Lower leg skin (tissue), 3 donors: ENCODE results near the gene GADD45G.

Source experiments
- CTCF ChIP-seq, 3 donors: fragments of 450-650 bp; IDR thresholded peaks; one replicate each; pipeline ENCODE4 v1.5.1; 2016; ENCODE audit warnings: antibody characterized with exemption in 3 of 3, mild to moderate bottlenecking in 3 of 3, moderate library complexity in 2 of 3
- POLR2A ChIP-seq, 2 donors: fragments of 450-650 bp; IDR thresholded peaks; one replicate each; pipeline ENCODE4 v1.6.1; 2016 to 2017; ENCODE audit warnings: antibody characterized with exemption in 2 of 2, mild to moderate bottlenecking in 1 of 2, moderate library complexity in 1 of 2

GRCh38 chr9:89591274-89592212 is 13.3 kb upstream of the GADD45G start:
- TF ChIP-seq CTCF (IDR thresholded peaks at IDR 0.05): no peak
- no peak for TF ChIP-seq POLR2A (IDR thresholded peaks at IDR 0.05)
